Left ventricle myocardium inferior (tissue), 1 donor: ENCODE measurements around the gene AJM1. TPM values are rescaled to one million over a fixed set of nuclear protein-coding genes. Genes with fewer than 3 reads are reported as not detected.

Experiments
- DNase-seq: peaks from one replicate; pipeline ENCODE4 v3.0.0-alpha.2; 2020
- H3K27ac ChIP-seq: fragments of 200-600 bp; replicated peaks from 2 replicates; pipeline ENCODE4 v1.8.0; 2021
- H3K27me3 ChIP-seq: fragments of 200-600 bp; 2 replicates; pipeline ENCODE4 v1.8.0; 2021; ENCODE audit warnings: low read depth
- H3K36me3 ChIP-seq: fragments of 200-600 bp; 2 replicates; pipeline ENCODE4 v1.8.0; 2021
- H3K4me1 ChIP-seq: fragments of 200-600 bp; 2 replicates; pipeline ENCODE4 v1.8.0; 2021
- H3K4me3 ChIP-seq: fragments of 200-600 bp; 2 replicates; pipeline ENCODE4 v1.8.0; 2021; ENCODE audit warnings: mild to moderate bottlenecking, moderate library complexity
- H3K9me3 ChIP-seq: fragments of 200-600 bp; replicated peaks from 2 replicates; pipeline ENCODE4 v1.8.0; 2021
- CTCF ChIP-seq: fragments of 200-600 bp; IDR thresholded peaks from 2 replicates; pipeline ENCODE4 v1.8.0; 2021; ENCODE audit warnings: antibody characterized with exemption, mild to moderate bottlenecking, borderline replicate concordance
- intact Hi-C: fragments of 100-400 bp; cut with micrococcal nuclease; formaldehyde crosslinking; loops from one replicate; pipeline ENCODE4 v1.11.0; 2022
- total RNA-seq: library from RNA; stranded (reverse); fragmentation: NEBNext Ultra II Directional; extraction: Animal tissue kit (Norgen Biotek cat#: 25700); gene quantifications from one replicate; pipeline ENCODE4 v1.2.1, GENCODE V29; 2021
- donor health status: DM: no; HTN: yes; CAD: no; lungs with severe emphysema.

AJM1 gene
- total RNA-seq, 1 donor from 2014 or later: 7.7 TPM

GRCh38 chr9:136803551-136804508, 38.4 kb upstream of the AJM1 start:
- H3K27me3 ChIP-seq: peaks cover 36% of the 10 kb centered on the region
- TF ChIP-seq CTCF: no peak
- no peak overlapping the region for H3K4me3 ChIP-seq
- intact Hi-C loops: no loop called here
- DNase-seq: no peak
- peaks cover 52% of the 10 kb centered on the region for H3K4me1 ChIP-seq
- H3K27ac ChIP-seq: no peak overlapping the region
- H3K9me3 ChIP-seq: no peaks in the 10 kb centered on the region
- no peaks in the 10 kb centered on the region for H3K36me3 ChIP-seq

GRCh38 chr9:136804509-136805206, 37.6 kb upstream of the AJM1 start:
- Histone ChIP-seq H3K36me3 (no peaks in the 10 kb centered on the region), H3K4me3 (no peak overlapping the region), H3K9me3 (no peaks in the 10 kb centered on the region), H3K27ac (no peak overlapping the region), H3K4me1 (peaks cover 53% of the 10 kb centered on the region), H3K27me3 (peaks cover 27% of the 10 kb centered on the region)
- DNase-seq: no peak
- intact Hi-C loops: no loop called here
- TF ChIP-seq CTCF: no peak

- Histone ChIP-seq H3K4me3 (no peak overlapping the region), H3K36me3 (no peaks in the 10 kb centered on the region), H3K9me3 (no peaks in the 10 kb centered on the region), H3K4me1 (peaks cover 53% of the 10 kb centered on the region), H3K27ac (no peak overlapping the region), H3K27me3 (peaks cover 22% of the 10 kb centered on the region)
- TF ChIP-seq CTCF: no peak
- DNase-seq: no peak
- intact Hi-C loops: no loop called here
Measured at GRCh38 chr9:136805207-136805740, 37.0 kb upstream of the AJM1 start.

- intact Hi-C loops: no loop called here
- DNase-seq: peak; percentile 13
Measured at GRCh38 chr9:136806067-136806466, 36.2 kb upstream of the AJM1 start.

More at GRCh38 chr9:136806067-136806466, 36.2 kb upstream of the AJM1 start:
- no peak for TF ChIP-seq CTCF
- H3K27ac ChIP-seq: no peak overlapping the region
- H3K4me1 ChIP-seq: peaks cover 53% of the 10 kb centered on the region
- peaks cover 14% of the 10 kb centered on the region for H3K27me3 ChIP-seq
- no peak overlapping the region for H3K4me3 ChIP-seq
- H3K36me3 ChIP-seq: peaks cover 7% of the 10 kb centered on the region
- no peaks in the 10 kb centered on the region for H3K9me3 ChIP-seq
